AG08396 (cell line): ENCODE results near the gene TDRD15.
"Not testable (repeated sequence)": the region's sequence is repeated elsewhere in the genome, so short reads cannot be mapped to it uniquely, and the experiment has no call there.

Experiments
- DNase-seq: peaks from one replicate; pipeline ENCODE4 v3.0.0; 2012; ENCODE audit warnings: low spot score, mixed read lengths

The TDRD15 gene

DNA sequence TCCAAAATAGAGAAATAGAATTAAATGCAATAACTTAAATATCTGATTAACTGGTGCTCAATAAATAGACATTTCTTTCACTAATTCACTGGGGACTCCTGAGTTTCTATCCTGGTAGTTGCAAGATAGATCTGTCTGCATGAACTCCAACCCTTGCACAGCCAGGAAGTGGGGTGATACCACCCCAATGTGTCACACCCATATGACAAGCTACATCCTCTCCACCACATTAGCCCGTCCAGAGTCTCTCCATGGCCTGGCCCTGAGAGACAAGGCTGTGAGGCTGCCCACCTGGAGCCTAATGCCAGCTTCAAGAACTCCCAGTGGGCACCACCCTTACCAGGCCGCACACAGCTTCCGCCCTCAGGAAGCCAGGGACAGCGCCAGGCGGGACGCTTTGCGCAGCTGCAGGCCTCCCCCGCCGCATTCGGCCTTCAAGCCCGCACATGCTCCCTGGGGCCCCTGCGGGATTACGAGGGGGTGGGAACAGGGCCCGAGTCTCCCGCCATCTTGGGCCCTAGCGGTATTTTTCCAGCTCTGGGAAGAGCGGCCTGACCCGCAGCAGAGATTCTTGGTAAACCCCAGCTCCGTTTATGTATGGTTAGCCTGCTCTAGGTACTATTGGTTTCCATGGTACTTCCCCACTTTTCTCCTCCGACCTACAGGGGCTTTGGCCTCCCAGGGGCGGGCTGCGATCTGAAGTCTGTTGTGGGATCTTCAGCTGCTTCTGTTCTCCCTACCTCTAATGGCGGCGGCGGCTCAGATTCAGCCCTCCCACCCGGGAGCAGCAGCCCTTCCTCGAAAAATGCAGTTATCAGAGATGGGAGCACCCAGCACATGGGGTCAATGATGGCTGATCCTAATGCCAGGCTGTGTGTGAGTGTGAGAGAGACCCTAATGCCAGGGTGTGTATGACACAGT is at the start of gene TDRD15:
Gene TDRD15, plus strand, starts transcription at position 496 of the 921 bp plus-strand sequence. CDS start 13,500 bp downstream, outside the sequence.
- DNase-seq = no peak

DNA sequence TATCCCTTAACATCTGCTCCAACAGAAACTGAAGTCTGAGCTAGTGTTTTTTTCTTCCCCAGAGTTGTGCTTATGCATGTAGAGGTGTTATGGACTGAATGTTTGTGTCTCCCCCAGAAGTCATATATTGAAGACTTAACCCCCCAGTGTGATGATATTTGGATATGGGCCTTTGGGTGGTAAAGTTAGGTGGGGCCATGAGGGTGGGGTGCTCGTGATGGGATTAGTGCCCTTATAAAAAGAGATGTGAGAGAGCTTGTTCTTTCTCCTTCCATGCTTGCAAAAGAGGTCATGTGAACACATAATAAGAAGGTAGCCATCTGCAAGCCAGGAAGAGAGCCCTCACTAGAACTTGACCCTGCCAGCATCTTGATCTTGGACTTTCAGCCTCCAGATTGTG is 45.5 kb upstream of the TDRD15 start:
- DNase-seq = no peak

DNA sequence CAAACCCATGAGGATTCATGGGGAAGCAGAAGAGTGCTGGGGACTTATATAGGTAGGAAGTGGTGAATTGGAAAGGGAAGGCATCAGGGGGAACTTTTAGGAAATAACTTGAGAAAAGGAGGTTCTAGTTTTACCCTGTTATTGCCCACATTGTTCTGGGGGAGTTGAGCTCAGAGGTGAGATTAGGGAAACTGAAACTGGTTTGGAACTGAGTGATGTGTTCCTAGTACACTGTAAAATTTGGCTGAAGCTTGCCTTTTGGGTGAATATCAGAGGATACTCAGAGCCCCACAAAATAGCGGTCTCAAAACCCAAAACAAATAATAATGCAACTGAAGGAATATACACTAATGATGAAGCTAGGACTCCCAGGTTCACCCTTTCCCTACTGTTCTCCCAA is 40.3 kb upstream of the TDRD15 start:
- no peak for DNase-seq

DNA sequence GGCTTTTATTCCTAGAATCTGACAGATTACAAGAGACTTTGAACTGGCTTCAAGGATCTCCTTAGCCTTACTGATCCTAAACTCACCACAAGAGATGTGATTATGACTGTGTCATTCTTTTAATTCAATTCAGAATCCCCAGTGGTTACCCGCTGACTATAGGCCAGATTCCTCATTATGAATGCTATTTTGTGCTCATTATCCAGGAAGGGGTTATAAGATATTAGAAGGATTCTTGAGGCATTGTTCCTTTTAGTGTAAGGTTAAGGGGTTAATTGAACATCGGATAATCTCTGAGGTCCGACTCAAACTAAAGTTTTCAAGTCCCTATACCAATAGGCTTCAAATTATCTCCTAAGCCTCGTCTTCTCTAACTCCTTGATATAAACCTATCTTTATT is 39.4 kb upstream of the TDRD15 start:
- no peak for DNase-seq

DNA sequence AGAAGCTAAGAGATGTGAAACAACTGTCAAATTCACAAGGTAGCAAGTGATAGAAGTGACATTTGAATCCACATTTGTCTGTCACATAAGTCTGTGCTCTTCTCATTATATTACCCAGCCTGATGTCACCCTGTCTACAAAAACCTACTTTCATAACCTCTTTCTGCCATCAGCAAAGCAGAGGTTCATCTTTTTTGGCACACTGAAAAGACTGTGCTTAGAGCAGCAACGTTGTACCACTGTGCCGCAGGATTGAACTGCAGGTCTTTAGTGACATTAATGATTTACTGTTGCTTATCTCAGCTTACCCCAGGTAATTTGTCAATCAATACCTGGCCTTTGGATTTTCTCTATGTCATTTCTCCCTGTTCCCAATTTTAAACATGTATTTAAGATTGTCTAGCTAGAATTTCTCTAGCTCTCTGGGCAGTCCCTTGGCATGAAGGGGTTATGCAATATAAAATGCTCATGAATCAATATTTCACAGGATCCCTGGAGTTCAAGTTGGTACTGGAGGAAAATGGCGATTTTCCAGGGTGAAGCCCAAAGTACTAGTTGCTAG is 31.4 kb upstream of the TDRD15 start:
- no peak for DNase-seq

DNA sequence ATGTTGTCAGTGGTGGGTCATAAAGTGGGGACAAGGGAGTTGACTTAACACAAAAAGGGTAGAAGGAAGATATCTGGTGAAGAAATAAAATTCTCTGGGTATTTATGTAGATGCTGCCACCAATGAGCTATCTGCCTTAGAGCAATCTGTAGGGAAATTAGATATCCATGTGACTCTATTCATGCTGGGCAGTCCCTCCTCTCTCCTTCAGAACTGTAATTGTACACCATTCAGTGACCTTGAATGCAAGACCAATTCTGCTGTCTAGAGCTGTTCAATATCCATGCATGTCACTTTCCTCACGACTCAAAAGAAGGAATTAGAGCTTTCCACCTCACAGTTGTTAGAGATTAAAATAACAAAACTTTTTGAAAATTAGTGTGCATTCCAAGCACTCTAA is 28.6 kb upstream of the TDRD15 start:
- DNase-seq = no peak

DNA sequence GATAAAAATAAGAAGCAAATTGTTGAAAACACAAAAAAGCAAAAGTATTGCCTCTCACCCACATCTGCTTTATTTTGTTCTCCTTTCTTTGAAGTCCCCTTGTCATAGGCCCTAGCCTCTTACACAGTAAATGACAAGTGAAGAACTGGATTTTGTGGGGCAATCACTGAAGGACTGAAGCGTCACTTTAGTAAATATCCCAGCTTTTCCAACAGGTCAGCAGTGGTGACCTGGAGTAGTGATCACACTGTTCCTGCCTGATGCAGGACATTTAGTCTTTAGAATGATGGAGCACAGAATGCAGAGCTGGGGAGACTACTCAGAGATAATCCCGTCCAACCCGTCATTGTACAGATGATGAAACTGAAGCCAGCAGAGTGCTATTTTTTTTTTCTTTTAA is 28.1 kb upstream of the TDRD15 start:
- DNase-seq = no peak

DNA sequence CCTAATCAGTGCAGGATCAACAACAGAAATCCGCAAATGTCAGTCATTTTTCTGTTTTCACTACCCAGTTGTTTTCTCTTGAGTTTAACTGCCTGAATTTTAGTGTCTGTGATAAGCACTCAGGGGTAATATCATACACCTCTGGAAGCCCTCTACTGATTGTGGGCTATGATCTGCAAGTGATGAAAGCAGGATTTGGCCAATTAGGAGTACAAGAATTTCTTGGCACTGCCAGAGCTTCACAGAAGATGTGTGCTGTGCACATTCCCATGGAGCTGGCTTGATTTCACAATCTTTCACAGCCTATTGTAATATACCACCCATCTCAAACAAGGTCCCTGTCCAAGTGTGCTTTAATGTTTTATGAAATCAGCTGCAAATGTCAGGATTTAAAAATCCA is 27.3 kb upstream of the TDRD15 start:
- DNase-seq = no peak

DNA sequence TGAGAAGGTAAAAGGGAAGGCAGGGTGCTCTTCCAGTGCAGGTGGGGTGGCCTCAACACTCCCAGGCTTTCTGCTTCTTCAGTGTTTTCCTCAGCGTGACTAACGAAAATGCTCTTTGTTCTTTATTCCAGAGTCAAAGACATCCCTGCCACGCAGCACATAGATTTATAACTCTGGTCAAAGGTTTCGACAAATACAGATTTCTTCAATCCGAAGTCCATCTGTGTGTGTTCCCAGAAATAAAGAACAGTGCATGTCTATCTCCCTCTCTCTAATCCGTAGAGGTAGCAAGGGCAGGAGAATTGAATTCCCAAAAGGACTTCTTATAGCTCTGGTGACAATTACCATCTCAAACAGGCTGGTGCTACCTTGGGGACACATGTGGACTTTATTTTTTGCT is 26.4 kb upstream of the TDRD15 start:
- DNase-seq = no peak

DNA sequence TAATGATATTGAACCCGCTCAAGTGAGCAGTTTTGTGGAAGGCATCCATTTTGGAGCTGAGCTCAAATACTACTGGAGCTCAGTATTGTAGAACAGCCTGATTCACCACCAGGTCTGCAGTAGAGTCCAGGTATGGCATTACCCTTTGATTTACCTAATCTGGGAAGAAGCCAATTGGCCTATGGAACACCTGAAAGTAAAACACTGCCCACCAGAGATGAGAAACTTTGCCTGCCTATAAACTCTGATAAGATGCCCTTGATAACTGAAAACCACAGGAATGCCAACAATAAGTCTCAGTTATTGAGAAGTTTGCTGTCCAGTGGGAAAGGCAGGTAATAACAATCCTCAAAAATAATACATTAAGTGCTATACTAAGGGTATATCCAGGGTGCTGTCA is 25.5 kb upstream of the TDRD15 start:
- no peak for DNase-seq

DNA sequence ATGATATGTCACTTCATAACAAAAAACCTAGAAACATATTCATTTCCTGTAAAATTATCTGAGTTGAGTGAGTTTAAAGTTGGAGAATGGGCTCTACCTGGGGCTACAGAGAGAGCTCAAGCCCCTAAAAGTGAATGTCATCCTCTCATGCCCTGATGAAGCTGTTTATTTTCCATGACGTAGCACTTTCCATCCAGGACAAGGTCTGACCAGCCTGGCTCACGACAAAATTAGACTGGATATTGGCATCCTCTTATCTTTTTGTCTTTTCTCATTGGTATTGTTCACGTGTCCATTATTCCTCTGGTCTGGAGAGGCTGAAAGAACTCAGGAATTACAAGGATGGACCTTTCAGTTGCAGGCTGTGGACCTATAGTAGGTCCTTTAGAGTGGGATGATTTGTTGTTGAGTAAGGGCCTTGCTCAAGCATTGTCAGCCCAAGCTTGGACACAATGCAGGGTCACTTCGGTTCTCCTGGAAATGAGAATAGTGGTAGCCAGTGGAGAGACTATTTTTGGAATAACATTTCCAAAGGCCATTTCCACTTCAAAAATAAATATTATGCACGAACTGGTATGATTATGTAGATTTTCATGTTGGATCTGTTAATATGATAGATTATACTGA is 24.4 kb upstream of the TDRD15 start:
- DNase-seq = no peak

DNA sequence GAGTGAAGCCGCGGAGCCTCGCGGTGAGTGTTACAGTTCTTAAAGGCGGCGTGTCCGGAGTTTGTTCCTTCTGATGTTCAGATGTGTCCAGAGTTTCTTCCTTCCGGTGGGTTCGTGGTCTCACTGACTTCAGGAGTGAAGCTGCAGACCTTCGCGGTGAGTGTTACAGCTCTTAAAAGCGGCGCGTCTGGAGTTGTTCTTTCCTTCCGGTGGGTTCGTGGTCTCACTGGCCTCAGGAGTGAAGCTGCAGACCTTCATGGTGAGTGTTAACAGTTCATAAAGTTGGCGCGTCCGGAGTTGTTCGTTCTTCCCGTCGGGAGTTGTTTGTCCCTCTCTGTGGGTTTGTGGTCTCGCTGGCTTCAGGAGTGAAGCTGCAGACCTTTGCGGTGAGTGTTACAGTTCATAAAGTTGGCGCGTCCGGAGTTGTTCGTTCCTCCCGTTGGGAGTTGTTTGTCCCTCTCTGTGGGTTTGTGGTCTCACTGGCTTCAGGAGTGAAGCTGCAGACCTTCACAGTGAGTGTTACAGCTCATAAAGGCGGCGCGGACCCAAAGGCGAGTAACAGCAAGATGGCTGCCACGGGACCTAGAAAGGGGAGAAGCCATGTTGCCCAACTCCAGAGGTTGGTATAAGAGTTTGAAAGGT is 22.1 kb upstream of the TDRD15 start:
- DNase-seq = not testable (repeated sequence)

DNA sequence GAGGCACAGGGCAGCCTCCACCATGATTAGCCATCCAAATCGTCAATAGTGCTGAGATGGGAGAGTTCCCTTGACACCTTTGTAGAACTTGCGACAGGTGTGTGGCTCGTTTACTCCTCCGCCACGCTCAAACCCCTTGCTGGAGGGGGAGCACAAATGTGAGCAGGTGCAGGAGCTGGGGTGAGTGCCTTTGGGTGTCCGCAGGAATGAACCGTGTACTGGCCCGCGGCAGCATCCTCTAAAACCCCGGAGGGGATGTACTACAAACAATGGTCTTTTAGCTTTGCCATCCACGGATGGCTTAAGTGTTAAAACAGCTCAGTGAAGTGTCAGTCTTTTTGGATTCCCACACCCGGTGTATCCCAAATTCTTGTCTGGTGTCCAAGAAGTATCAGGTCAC is 21.4 kb upstream of the TDRD15 start:
- no peak for DNase-seq

DNA sequence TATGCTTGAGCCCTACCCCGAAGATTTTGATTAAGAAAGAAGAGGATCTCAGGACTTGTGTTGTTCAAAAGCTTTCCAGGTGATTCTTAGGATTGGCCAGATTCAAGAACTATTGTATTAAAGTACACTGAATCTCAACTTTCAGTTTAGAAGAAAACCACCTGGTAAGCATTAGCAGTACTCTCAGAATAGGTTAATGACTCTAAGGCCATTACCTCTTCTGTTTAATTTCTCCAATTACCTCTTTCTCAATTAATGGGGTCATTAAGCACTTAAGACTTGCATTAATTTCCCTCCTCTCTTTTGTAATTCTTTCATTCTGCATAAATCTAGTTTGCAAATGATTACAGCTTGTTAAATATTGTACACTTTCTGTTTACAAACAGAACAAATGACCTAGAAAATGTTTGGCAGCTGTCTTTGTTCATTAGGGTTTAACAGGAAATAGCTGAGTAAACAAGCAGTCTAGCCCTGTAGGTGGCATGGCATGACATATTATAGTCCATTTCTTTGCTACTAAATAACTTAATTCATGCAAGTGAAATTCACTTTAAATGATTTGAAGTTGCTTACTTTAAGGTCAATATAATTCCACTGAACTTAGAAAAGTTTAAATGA is 20.4 kb upstream of the TDRD15 start:
- DNase-seq = no peak

DNA sequence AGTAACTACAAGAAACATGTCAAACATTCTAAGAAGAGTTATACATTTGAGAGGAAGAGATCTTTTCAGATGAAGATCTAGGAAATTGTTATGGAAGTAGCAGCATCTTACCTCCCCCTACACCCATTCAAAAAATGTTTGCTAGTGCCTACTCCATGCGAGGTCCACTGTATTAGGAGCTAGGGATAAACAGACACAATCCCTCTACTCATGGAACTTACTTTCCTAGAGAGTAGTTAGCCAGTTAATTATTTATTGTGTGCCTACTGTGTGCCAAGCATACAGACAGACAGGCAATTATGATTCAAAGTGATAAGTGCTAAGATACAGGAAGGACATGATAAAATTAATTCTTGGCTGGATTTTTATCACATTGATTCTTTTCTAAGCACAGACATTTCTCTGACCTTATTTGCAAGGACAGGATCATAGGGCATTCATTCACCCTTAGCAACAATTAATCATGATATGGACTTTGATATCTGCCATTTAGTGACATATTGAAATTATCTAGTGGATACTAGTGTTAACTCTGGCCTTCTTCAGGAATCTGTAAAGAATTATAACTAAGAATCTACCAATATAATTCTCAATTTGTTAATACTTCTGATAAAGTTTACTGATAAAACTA is 19.6 kb upstream of the TDRD15 start:
- no peak for DNase-seq

DNA sequence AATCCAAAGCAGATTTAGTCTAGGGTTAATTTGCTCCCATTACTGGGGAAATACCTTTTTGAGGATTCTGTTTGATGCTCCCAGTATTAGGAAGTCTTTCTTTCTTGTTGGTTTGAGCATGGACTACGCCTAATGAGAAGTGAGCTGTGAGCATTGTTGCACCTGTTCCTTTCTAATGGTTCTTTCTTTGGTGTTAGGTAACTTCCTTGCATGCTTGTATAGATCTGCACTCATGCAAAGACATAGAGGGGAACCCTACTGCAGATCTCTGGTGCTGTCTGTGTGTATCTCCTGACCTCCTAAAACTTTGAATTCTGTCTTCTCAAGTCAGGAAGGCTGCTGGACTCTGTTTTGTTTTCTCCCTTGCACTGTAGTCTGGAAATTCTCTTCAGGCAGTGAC is 12.8 kb upstream of the TDRD15 start:
- DNase-seq = no peak

DNA sequence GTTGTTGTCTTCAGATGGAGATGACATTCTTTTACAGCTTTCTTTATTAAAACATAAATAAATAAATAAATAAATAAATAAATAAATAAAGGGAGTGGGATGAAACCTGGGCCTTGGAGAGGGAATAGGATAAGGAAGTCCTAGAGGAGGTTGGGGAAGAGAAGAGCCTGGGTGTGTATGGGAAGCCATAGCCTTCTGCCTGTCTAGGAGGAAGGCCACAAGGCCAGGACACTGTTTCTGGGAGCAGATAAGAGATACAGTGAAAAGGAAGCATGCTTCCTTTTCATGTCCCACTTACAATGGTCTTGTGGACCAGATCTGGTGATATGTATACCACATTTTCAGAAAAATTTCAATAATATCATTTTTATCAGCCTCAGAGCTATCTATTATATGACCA is 6.1 kb upstream of the TDRD15 start:
- no peak for DNase-seq

DNA sequence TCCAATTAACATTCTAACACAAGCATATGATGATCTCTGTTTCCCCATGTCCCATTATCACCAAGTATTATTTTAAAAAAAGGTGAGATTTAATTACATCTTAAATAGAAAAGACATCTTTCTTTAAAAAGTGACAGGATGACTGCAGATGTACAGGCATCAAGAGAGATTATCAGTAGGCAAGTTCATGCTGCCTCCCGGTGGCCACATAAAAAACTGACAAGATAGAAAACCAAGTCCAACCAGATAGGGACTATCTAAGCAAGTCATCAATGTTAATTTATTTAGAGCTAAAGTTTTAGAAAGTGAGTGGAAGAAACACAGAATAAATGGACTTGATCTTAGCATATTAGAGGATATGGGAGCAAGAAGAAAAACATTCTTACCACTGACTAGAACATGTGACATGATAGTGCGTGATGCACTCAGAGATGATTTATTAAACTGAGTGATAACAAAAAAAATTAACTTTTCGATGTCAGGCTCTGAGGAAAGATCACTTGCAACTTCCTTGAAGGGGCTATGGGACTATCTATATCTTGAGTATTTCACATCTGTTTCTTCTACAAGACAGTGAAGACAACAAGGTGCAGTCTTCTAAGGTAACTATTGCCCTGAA is 5.4 kb upstream of the TDRD15 start:
- DNase-seq = peak; percentile 19

DNA sequence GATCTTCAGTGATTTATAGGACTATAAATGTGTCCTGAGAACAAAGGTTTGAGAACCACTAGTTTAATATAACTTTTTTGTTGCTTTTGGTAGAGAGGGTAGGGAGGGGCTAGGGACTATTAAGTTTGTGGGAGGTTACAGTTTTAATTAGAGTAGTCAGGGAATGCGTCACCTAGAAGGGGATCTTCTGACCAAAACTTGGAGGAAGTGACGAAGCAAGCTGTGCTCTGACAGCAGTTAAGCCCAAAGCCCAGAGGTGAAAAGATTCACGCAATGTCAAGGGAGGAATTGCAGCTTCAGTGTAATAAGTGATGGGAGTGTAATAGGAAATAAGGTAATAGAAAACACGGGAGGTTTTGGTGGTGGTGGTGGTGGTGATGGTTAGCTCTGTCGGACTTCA is 8.1 kb downstream of the TDRD15 start:
- DNase-seq = no peak

DNA sequence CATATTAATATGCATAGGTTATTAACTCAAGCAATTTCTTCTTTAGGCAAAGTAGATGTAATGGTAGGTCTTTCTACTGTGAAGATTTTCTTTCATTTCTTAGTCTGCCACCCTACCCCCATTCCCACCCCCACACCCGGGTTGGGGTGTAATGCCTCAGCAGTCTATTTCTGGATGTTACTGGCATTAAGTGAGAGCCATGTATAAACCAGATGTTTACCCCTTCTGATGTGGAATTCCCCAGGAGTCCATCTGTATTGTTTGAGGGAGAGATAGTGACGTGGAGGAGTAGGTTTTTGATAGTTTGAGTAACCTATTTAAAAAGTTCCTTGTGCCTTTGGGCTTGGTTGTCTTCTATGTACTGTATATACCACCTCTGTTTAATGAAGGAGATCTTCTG is 11.8 kb downstream of the TDRD15 start:
- no peak for DNase-seq

DNA sequence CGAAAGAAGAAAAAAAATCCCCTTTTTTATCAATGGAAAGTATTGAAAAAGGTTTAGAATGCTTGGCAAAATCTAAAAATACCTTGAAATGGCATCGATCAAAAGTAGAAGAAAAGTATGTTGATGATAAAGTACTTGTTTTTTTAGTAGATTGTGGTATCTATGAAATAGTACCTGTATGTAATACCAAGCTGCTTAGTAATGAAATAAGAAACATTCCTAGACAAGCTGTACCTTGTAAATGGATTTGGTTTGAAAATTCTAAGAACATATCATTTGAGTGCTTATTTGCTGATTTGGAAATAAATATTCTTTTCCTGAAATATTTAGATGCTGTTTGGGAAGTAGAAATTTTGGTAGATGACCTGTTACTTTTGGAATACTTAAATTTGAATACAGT is 18.4 kb downstream of the TDRD15 start:
- no peak for DNase-seq
